ENCODE measurements around the gene GBX1. TPM values are rescaled to one million over a fixed set of nuclear protein-coding genes. Genes with fewer than 3 reads are reported as not detected.

GBX1 gene
- total RNA-seq, 2 experiments from 2014 or later, result not detected

DNA sequence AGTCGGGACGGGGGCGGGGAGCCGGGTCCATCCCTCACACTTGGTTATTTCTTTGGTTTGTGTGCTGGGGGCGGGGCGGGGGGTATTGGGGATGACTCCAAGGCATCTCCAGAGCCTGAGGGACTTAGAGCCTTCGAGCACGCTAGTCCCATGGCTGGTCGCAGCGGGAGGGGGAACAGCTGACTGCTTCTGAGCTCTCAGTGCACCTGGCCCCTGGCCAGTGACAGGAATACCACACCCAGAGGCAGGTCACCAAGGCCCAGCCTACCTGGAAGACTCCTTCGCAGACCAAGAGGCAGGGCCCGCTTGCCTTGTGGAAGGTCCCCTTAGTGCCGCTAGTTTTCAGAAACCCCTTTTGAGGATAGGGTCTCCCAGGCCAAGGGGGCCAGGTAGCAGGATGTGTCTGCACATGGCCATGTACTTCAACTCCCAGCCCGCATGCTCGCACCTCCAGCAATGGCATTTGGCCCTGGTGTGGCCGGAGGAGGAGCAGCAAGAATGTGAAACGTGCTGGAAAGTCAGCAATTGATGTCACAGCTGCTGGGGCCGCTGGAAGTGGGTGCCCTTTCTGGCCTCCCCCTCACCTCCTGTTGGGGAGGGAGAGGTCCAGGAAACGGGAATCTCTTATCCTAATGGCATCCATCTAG is 40.9 kb downstream of the GBX1 start:
- ChIA-PET POLR2A (no interaction called here), CTCF (ENCODE audit: unreplicated experiment) (no interaction called here)
- no peak overlapping the region for H2AFZ ChIP-seq (ENCODE audit: low read length)
- H3K4me3 ChIP-seq (ENCODE audit: low read depth, low read length, poor library complexity, severe bottlenecking), result no peak overlapping the region
- no peak for DNase-seq (ENCODE audit: low spot score)
- no peaks in the 10 kb centered on the region for H3K79me2 ChIP-seq (ENCODE audit: insufficient read depth, low read depth, low read length)
- no peaks in the 10 kb centered on the region for H4K20me1 ChIP-seq (ENCODE audit: insufficient read depth, low read length)
- BruUV-seq (replicated peaks), result no TSS peak
- H3K9me3 ChIP-seq (ENCODE audit: low read length), result no peaks in the 10 kb centered on the region
- H3K27ac ChIP-seq (ENCODE audit: low read depth, low read length, poor library complexity, severe bottlenecking), result no peak overlapping the region
- no peaks in the 10 kb centered on the region for H3K4me1 ChIP-seq (ENCODE audit: insufficient read depth, low read length, poor library complexity, severe bottlenecking)
- H3K9me2 ChIP-seq (ENCODE audit: insufficient read depth, low read length), result no peaks in the 10 kb centered on the region
- intact Hi-C loops (cut with micrococcal nuclease; ENCODE audit: unreplicated experiment), result no loop called here
- H3K36me3 ChIP-seq (ENCODE audit: insufficient read depth, low read length), result no peaks in the 10 kb centered on the region
- H3K4me2 ChIP-seq (ENCODE audit: low read length), result no peak overlapping the region
- TF ChIP-seq, protein P1, sequence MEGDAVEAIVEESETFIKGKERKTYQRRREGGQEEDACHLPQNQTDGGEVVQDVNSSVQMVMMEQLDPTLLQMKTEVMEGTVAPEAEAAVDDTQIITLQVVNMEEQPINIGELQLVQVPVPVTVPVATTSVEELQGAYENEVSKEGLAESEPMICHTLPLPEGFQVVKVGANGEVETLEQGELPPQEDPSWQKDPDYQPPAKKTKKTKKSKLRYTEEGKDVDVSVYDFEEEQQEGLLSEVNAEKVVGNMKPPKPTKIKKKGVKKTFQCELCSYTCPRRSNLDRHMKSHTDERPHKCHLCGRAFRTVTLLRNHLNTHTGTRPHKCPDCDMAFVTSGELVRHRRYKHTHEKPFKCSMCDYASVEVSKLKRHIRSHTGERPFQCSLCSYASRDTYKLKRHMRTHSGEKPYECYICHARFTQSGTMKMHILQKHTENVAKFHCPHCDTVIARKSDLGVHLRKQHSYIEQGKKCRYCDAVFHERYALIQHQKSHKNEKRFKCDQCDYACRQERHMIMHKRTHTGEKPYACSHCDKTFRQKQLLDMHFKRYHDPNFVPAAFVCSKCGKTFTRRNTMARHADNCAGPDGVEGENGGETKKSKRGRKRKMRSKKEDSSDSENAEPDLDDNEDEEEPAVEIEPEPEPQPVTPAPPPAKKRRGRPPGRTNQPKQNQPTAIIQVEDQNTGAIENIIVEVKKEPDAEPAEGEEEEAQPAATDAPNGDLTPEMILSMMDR (conservative IDR thresholded peaks at IDR 0.05; ENCODE audit: low read length), result no peak
- no peak for TF ChIP-seq EZH2phosphoT487 (IDR thresholded peaks at IDR 0.05; ENCODE audit: borderline replicate concordance, low read depth, low read length)

DNA sequence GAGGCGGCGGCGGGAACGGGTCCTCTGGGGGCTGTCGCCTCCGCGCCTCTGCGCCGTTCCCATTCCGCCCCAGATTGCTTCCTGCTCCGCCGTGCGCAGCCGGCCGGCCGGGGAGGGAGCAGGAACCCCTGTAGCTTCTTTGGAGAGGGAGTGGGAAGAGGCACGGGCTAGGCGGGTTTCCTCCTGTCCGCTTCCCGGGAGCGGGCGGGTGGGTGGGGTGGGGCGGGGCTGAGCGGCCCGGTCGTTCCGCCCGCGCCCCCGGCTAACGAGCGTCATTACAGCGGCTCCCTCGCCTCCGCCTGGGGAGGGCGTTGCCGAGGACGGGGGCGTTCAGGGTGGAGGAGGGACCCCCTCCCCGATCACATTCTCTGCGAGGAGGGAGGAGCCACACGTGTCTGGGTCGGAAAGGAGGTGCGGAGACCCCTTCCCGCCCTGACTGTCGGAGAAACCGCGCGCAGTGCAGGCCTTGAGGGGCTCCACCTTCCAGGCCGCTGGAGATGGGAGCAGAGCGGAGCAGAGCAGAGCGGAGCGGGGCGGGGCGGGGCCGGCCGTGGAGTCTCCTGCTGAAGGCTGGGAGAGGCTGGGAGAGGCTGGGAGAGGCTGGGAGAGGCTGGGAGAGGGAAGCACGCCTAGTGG is 41.5 kb downstream of the GBX1 start:
- no TSS peak for BruUV-seq (replicated peaks)

DNA sequence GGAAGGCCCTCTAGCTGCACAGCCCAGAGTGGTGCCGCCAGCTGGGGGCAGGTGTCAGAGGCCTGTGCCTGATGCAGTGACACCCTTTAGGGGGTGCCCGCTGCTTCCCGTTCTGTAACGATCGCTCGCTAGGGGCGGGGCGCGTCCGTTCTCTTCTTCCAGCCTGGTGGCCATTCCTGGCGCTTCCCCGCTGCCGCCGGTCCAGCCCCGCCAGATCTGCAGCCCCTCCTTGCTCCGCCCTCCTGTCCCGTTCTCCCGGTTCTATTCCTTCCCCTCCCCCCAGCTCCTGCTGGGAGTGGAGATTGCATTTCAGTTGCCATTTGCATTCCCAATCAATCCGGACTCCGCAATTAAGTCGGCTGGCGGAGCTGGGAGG is 42.0 kb downstream of the GBX1 start:
- Histone ChIP-seq H3K4me1 (ENCODE audit: insufficient read depth, low read length, poor library complexity, severe bottlenecking) (no peaks in the 10 kb centered on the region), H3K9me3 (ENCODE audit: low read length) (no peaks in the 10 kb centered on the region), H3K9me2 (ENCODE audit: insufficient read depth, low read length) (no peaks in the 10 kb centered on the region), H3K27ac (ENCODE audit: low read depth, low read length, poor library complexity, severe bottlenecking) (no peak overlapping the region), H3K4me3 (ENCODE audit: low read depth, low read length, poor library complexity, severe bottlenecking) (no peak overlapping the region), H2AFZ (ENCODE audit: low read length) (no peak overlapping the region), H3K4me2 (ENCODE audit: low read length) (no peak overlapping the region), H4K20me1 (ENCODE audit: insufficient read depth, low read length) (no peaks in the 10 kb centered on the region), H3K79me2 (ENCODE audit: insufficient read depth, low read depth, low read length) (no peaks in the 10 kb centered on the region), H3K36me3 (ENCODE audit: insufficient read depth, low read length) (no peaks in the 10 kb centered on the region)
- DNase-seq (ENCODE audit: low spot score), result no peak
- ChIA-PET CTCF (ENCODE audit: unreplicated experiment) (no interaction called here), POLR2A (no interaction called here)
- TF ChIP-seq EZH2phosphoT487 (IDR thresholded peaks at IDR 0.05; ENCODE audit: borderline replicate concordance, low read depth, low read length), result no peak
- TF ChIP-seq, protein P1 (conservative IDR thresholded peaks at IDR 0.05; ENCODE audit: low read length), result no peak
- no TSS peak for BruUV-seq (replicated peaks)
- intact Hi-C loops (cut with micrococcal nuclease; ENCODE audit: unreplicated experiment), result loop anchor here (2.0 kb wide), 1 partner anchor 39 kb away; no protein-coding TSS in a partner anchor

More for the DNA sequence above, 41.5 kb downstream of the GBX1 start:
- Histone ChIP-seq H3K4me2 (ENCODE audit: low read length) (no peak overlapping the region), H3K27ac (ENCODE audit: low read depth, low read length, poor library complexity, severe bottlenecking) (no peak overlapping the region), H3K79me2 (ENCODE audit: insufficient read depth, low read depth, low read length) (no peaks in the 10 kb centered on the region), H3K9me3 (ENCODE audit: low read length) (no peaks in the 10 kb centered on the region), H2AFZ (ENCODE audit: low read length) (no peak overlapping the region), H4K20me1 (ENCODE audit: insufficient read depth, low read length) (no peaks in the 10 kb centered on the region), H3K36me3 (ENCODE audit: insufficient read depth, low read length) (no peaks in the 10 kb centered on the region), H3K4me3 (ENCODE audit: low read depth, low read length, poor library complexity, severe bottlenecking) (no peak overlapping the region), H3K4me1 (ENCODE audit: insufficient read depth, low read length, poor library complexity, severe bottlenecking) (no peaks in the 10 kb centered on the region), H3K9me2 (ENCODE audit: insufficient read depth, low read length) (no peaks in the 10 kb centered on the region)
- POLR2A ChIA-PET, result no interaction called here
- intact Hi-C loops (cut with micrococcal nuclease; ENCODE audit: unreplicated experiment), result loop anchor here (2.0 kb wide), 1 partner anchor 39 kb away; no protein-coding TSS in a partner anchor
- CTCF ChIA-PET (ENCODE audit: unreplicated experiment), result no interaction called here
- DNase-seq (ENCODE audit: low spot score), result no peak
- TF ChIP-seq, protein P1 (conservative IDR thresholded peaks at IDR 0.05; ENCODE audit: low read length), result no peak

Measured in OCI-LY7 (cell line).